ENCODE data around the gene TJP3. TPM values are rescaled to one million over a fixed set of nuclear protein-coding genes. Genes with fewer than 3 reads are reported as not detected.

TJP3 gene
- total and polyA plus RNA-seq, 10 of the 15 experiments (the other 5 are each of a cell fraction or from before 2014, with no cell fraction given): 0.04 to 1.2 (median 0.29) TPM; not detected in 6

- TF ChIP-seq GATAD2B (conservative IDR thresholded peaks at IDR 0.05; ENCODE audit: low read depth) (no peak), PRDM15 (CRISPR knock-in tag; IDR thresholded peaks at IDR 0.05) (no peak)
These were observed 25.9 kb upstream of the TJP3 start (continued) for GRCh38 chr19:3682286-3682685.

- 82% methylated on average over 15 of the region's 17 CpGs for WGBS (ENCODE audit: insufficient coverage, insufficient replicate concordance, low lambda C conversion rate, missing lambda C conversion rate)
- H3K9ac ChIP-seq (ENCODE audit: control insufficient read depth, insufficient read depth, low read length): no peak overlapping the region
- ChIA-PET POLR2A (no interaction called here), SMC1A (ENCODE audit: uncharacterized antibody, unreplicated experiment) (no interaction called here), CTCF (interaction anchor here (0.6 to 0.7 kb wide), 2 partner anchors 457 to 558 kb away, joined by 3 read pairs; no protein-coding TSS in a partner anchor), RAD21 (ENCODE audit: unreplicated experiment) (interaction anchor here (1.1 kb wide), 1 partner anchor 15 kb away, joined by 3 read pairs; no protein-coding TSS in a partner anchor)
- no peaks in the 10 kb centered on the region for H3K27me3 ChIP-seq (replicated peaks in 1 of 2; ENCODE audit: control insufficient read depth in 2 of 2, insufficient read depth in 2 of 2, low read length in 1 of 2)
- no TSS peak for BruUV-seq (replicated peaks)
- peaks cover 3 to 5% of the 10 kb centered on the region in 2 experiments; a peak in 2 of 4 replicates for H3K36me3 ChIP-seq (ENCODE audit: control insufficient read depth in 2 of 2, insufficient read depth in 2 of 2, low read length in 1 of 2)
- in situ Hi-C loops (cut with MboI): no loop called here
- no peak overlapping the region for H2AFZ ChIP-seq (ENCODE audit: control insufficient read depth, low read depth, low read length)
- H3K27ac ChIP-seq (ENCODE audit: control insufficient read depth, insufficient read depth): no peak overlapping the region
- no peak overlapping the region for H3K4me2 ChIP-seq (ENCODE audit: control insufficient read depth, insufficient read depth)
- intact Hi-C loops (cut with micrococcal nuclease; ENCODE audit: unreplicated experiment): no loop called here
- FAIRE-seq (no peak), DNase-seq (ENCODE audit: low read depth, low spot score) (no peak), ATAC-seq (no peak)
- peaks cover 7% of the 10 kb centered on the region for H3K9me3 ChIP-seq (replicated peaks; ENCODE audit: control insufficient read depth, insufficient read depth, low read length)
- no peak overlapping the region for H3K4me3 ChIP-seq
- no peaks in the 10 kb centered on the region for H4K20me1 ChIP-seq (ENCODE audit: control insufficient read depth, insufficient read depth)
- H3K4me1 ChIP-seq (ENCODE audit: control insufficient read depth, insufficient read depth, low read length): peaks cover 21% of the 10 kb centered on the region
- peaks cover 10% of the 10 kb centered on the region for H3K79me2 ChIP-seq (ENCODE audit: control insufficient read depth, insufficient read depth, low read length)
- TF ChIP-seq IKZF1 (conservative IDR thresholded peaks at IDR 0.05) (no peak), EZH2 (IDR thresholded peaks at IDR 0.05; ENCODE audit: borderline replicate concordance, control insufficient read depth, low read depth, low read length) (no peak), USF1 (IDR thresholded peaks at IDR 0.05; ENCODE audit: borderline replicate concordance, extremely low read length, insufficient read depth, low read depth, low read length) (no peak), NKRF (conservative IDR thresholded peaks at IDR 0.05) (no peak), WRNIP1 (IDR thresholded peaks at IDR 0.05; ENCODE audit: borderline replicate concordance, low read depth, low read length) (no peak), EED (IDR thresholded peaks at IDR 0.05; ENCODE audit: low read depth) (no peak), CREM (IDR thresholded peaks at IDR 0.05; ENCODE audit: low read depth) (no peak), NFYA (IDR thresholded peaks at IDR 0.05; ENCODE audit: borderline replicate concordance, low read depth, low read length) (no peak), POLR2A (IDR thresholded peaks at IDR 0.05; ENCODE audit: low read depth, low read length) (no peak), RUNX3 (IDR thresholded peaks at IDR 0.05; ENCODE audit: low read length) (no peak), RCOR1 (conservative IDR thresholded peaks at IDR 0.05; ENCODE audit: low read depth, low read length) (no peak)
These were observed 25.3 kb upstream of the TJP3 start for GRCh38 chr19:3682741-3683404.

Data from GM12878 (cell line).